ENCODE results near the gene OR51A4. TPM values are rescaled to one million over a fixed set of nuclear protein-coding genes. Genes with fewer than 3 reads are reported as not detected.

OR51A4 gene
- total RNA-seq, 1 experiment from 2014 or later: not detected

GRCh38 chr11:4983841-4984240, 36.4 kb upstream of the OR51A4 start (continued):
- TF ChIP-seq ZBTB33 (IDR thresholded peaks at IDR 0.05; ENCODE audit: extremely low read depth, insufficient replicate concordance, low read length): no peak

- H3K4me3 ChIP-seq (replicated peaks in 1 of 2; ENCODE audit: low read depth in 1 of 2, low read length in 2 of 2): no peak overlapping the region
- ChIA-PET RAD21 (ENCODE audit: low non-redundant PET in 1 of 2, low total read pairs in 2 of 2, uncharacterized antibody in 2 of 2, unreplicated experiment in 2 of 2) (no interaction called here), POLR2A (no interaction called here), CTCF (no interaction called here)
- H3K27me3 ChIP-seq (ENCODE audit: insufficient read depth, low read length): peaks cover 23% of the 10 kb centered on the region
- no peaks in the 10 kb centered on the region for H3K9me3 ChIP-seq (ENCODE audit: control insufficient read depth in 1 of 2, insufficient read depth in 1 of 2, low read depth in 1 of 2, low read length in 2 of 2)
- H3K79me2 ChIP-seq (ENCODE audit: insufficient read depth, low read length): no peaks in the 10 kb centered on the region
- H3K27ac ChIP-seq (ENCODE audit: low read depth, low read length): no peak overlapping the region
- ATAC-seq (no peak), DNase-seq (ENCODE audit: low read depth, low spot score) (no peak)
- BruUV-seq (replicated peaks): no TSS peak
- no peak overlapping the region for H3K4me2 ChIP-seq (ENCODE audit: low read length)
- no peaks in the 10 kb centered on the region for H3K36me3 ChIP-seq (ENCODE audit: control insufficient read depth in 1 of 2, insufficient read depth in 2 of 2, low read length in 2 of 2)
- H2AFZ ChIP-seq (ENCODE audit: low read depth, low read length, poor library complexity, severe bottlenecking): no peak overlapping the region
- no peak overlapping the region for H3K9ac ChIP-seq (ENCODE audit: low read length)
- H4K20me1 ChIP-seq (ENCODE audit: insufficient read depth): no peaks in the 10 kb centered on the region
- intact Hi-C loops (cut with micrococcal nuclease): no loop called here
- TF ChIP-seq POLR2AphosphoS5 (IDR thresholded peaks at IDR 0.05; ENCODE audit: low read depth, low read length) (no peak), CEBPB (IDR thresholded peaks at IDR 0.05; ENCODE audit: low read depth) (no peak), YY1 (IDR thresholded peaks at IDR 0.05; ENCODE audit: extremely low read depth, insufficient replicate concordance, low read depth, low read length) (no peak), TCF7L2 (IDR thresholded peaks at IDR 0.05; ENCODE audit: borderline replicate concordance, extremely low read depth, insufficient read depth, insufficient read length) (no peak), CTCF (IDR thresholded peaks at IDR 0.05 in 2 of 3, conservative IDR thresholded peaks at IDR 0.05 in 1 of 3; ENCODE audit: borderline replicate concordance in 1 of 3, insufficient read depth in 1 of 3, low read depth in 2 of 3, low read length in 2 of 3) (no peak), JUND (IDR thresholded peaks at IDR 0.05) (no peak), ZBTB33 (IDR thresholded peaks at IDR 0.05; ENCODE audit: extremely low read depth, insufficient replicate concordance, low read length) (no peak), SRF (IDR thresholded peaks at IDR 0.05; ENCODE audit: low read depth) (no peak), MAX (IDR thresholded peaks at IDR 0.05) (no peak), EZH2 (IDR thresholded peaks at IDR 0.05) (no peak), ZFX (IDR thresholded peaks at IDR 0.05) (no peak), POLR2A (IDR thresholded peaks at IDR 0.05; ENCODE audit: borderline replicate concordance, extremely low read depth, insufficient read depth, insufficient read length) (no peak)
- no peaks in the 10 kb centered on the region for H3K9me2 ChIP-seq (ENCODE audit: insufficient read depth)
- no peaks in the 10 kb centered on the region for H3K4me1 ChIP-seq (ENCODE audit: control insufficient read depth in 1 of 2, insufficient read depth in 2 of 2, low read length in 2 of 2)
Measured at GRCh38 chr11:4982678-4983077, 35.3 kb upstream of the OR51A4 start.
